Stimulated activated CD4-positive, alpha-beta T cell treated with anti-CD3 and anti-CD28 coated beads, Interleukin-1b, Interleukin-23, amount 100 ng/mL, for 48 hours (primary cell): Measurements from ENCODE around the gene ELP2.
"Not testable (repeated sequence)": the region's sequence is repeated elsewhere in the genome, so short reads cannot be mapped to it uniquely, and the experiment has no call there.

ENCODE experiments used
- DNase-seq: peaks from one replicate; pipeline ENCODE4 v3.0.0-alpha.2; 2020

ELP2 gene

GRCh38 chr18:36129300-36130038 is at the start of gene ELP2, which contains the start of gene SLC39A6:
ELP2 (plus strand) TSS chr18:36129899; CDS start chr18:36129934, 35 bp downstream.
SLC39A6 (minus strand) TSS chr18:36129340; CDS start chr18:36127007, 2,333 bp downstream.
- DNase-seq, result peak; percentile 92

- DNase-seq, result not testable (repeated sequence)
Observed at GRCh38 chr18:36081118-36081517, 48.6 kb upstream of the ELP2 start.

GRCh38 chr18:36083729-36084128 is 46.0 kb upstream of the ELP2 start:
- DNase-seq, result no peak

GRCh38 chr18:36085195-36085594 is 44.5 kb upstream of the ELP2 start:
- no peak for DNase-seq

GRCh38 chr18:36086186-36086585 is 43.5 kb upstream of the ELP2 start:
- DNase-seq, result no peak

GRCh38 chr18:36088256-36088655 is 41.4 kb upstream of the ELP2 start:
- no peak for DNase-seq

- no peak for DNase-seq
Observed at GRCh38 chr18:36089001-36089400, 40.7 kb upstream of the ELP2 start.

- DNase-seq, result not testable (repeated sequence)
Observed at GRCh38 chr18:36092116-36092515, 37.6 kb upstream of the ELP2 start.

- DNase-seq, result no peak
Observed at GRCh38 chr18:36094431-36094830, 35.3 kb upstream of the ELP2 start.

GRCh38 chr18:36095936-36096519 is 33.7 kb upstream of the ELP2 start:
- DNase-seq, result no peak

GRCh38 chr18:36096955-36097354 is 32.7 kb upstream of the ELP2 start:
- DNase-seq, result no peak

- DNase-seq, result no peak
Observed at GRCh38 chr18:36099311-36099710, 30.4 kb upstream of the ELP2 start.

GRCh38 chr18:36101943-36102342 is 27.8 kb upstream of the ELP2 start:
- no peak for DNase-seq

- no peak for DNase-seq
Observed at GRCh38 chr18:36104749-36105148, 24.9 kb upstream of the ELP2 start.

- DNase-seq, result no peak
Observed at GRCh38 chr18:36107477-36107876, 22.2 kb upstream of the ELP2 start.

- DNase-seq, result no peak
Observed at GRCh38 chr18:36108196-36108595, 21.5 kb upstream of the ELP2 start.

GRCh38 chr18:36108601-36109000 is 21.1 kb upstream of the ELP2 start:
- DNase-seq, result no peak

- DNase-seq, result no peak
Observed at GRCh38 chr18:36109737-36110136, 20.0 kb upstream of the ELP2 start.

- no peak for DNase-seq
Observed at GRCh38 chr18:36112302-36112701, 17.4 kb upstream of the ELP2 start.

- no peak for DNase-seq
Observed at GRCh38 chr18:36114251-36114650, 15.4 kb upstream of the ELP2 start.

- DNase-seq, result no peak
Observed at GRCh38 chr18:36114738-36115137, 15.0 kb upstream of the ELP2 start.

GRCh38 chr18:36116771-36117170 is 12.9 kb upstream of the ELP2 start:
- DNase-seq, result not testable (repeated sequence)

GRCh38 chr18:36120297-36120696 is 9.4 kb upstream of the ELP2 start:
- DNase-seq, result no peak

GRCh38 chr18:36124841-36125240 is 4.9 kb upstream of the ELP2 start:
- DNase-seq, result no peak

- DNase-seq, result no peak
Observed at GRCh38 chr18:36126668-36127067, 3.0 kb upstream of the ELP2 start.
